HG02798 (cell line): ENCODE data around the gene HIC1.

Experiments used
- ATAC-seq: cut with Tn5 transposase; IDR thresholded peaks from one replicate; pipeline ENCODE4 v1.9.1; 2021; ENCODE audit warnings: mild to moderate bottlenecking; ENCODE audit not compliant: unreplicated experiment, poor library complexity

The HIC1 gene

GRCh38 chr17:2093349-2093748 is 38.4 kb downstream of the HIC1 start:
- ATAC-seq, result no peak

DNA sequence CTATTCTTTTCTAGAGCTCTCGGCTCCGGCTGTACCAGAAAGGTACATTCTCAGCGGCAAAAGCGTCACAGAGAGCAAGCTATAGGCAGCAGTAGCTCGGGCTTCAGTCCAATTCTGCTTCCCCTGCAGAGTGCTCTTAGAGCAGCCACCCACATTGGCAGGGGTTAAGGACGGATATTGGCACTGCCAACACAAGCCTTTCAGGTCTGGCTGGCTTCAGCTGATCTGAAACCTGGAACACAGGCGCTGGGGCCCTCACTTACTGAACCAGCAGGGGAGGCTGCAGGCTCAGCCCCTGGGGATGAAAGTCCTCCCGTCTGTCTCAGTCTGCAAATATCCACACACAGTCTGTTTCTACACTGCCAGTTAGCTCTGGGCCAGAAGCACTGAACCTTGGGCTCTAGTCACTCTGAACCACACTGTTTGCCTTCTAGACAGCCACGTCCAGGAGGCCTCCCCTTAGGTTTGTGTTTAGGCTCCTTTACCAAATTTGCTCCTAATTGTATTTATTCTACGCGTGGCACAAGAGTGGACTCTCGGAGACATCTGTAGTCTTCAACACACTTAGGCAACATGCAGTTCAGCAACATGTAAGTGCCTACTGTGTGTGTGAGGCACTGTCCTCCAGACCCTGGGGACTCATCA is 40.1 kb downstream of the HIC1 start:
- ATAC-seq, result no peak

GRCh38 chr17:2095536-2095910 is 40.6 kb downstream of the HIC1 start:
- ATAC-seq, result no peak

DNA sequence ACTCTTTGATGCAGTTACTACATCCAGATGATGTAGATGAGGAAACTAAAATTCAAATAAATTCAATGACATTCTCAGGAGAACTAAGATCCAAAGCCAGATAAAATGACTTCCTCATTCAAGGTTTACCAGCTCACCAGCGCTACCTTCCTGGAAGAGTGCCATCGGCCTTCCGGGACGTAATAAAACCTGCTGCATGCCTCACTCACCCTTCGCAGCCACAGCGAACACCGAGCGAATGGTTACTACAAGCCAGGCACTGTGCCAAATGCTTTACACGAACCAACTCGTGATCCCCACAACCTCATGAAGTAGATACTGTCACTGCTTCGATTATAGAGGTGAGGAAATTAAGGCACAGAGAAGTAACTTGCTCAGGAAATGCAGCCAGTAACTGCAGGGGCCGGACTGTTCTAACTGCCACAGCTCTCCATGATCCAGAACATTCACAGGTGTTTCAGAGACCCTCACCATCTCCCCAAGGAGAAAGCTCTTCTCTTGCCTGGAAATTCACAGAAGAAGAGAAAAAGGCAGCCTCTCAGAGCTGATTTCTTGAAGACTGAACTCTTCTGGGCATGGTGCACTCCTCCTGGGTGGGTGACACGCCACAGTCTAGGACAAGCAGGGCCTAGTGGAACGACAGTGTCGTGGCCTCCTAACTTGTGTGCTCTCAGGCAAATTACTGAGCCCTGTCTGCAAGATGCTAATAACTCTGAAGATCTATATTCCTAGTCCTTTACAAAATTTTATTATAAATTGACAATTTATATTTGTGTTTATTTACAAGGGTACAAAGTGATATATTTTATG is 46.8 kb downstream of the HIC1 start:
- ATAC-seq, result no peak

DNA sequence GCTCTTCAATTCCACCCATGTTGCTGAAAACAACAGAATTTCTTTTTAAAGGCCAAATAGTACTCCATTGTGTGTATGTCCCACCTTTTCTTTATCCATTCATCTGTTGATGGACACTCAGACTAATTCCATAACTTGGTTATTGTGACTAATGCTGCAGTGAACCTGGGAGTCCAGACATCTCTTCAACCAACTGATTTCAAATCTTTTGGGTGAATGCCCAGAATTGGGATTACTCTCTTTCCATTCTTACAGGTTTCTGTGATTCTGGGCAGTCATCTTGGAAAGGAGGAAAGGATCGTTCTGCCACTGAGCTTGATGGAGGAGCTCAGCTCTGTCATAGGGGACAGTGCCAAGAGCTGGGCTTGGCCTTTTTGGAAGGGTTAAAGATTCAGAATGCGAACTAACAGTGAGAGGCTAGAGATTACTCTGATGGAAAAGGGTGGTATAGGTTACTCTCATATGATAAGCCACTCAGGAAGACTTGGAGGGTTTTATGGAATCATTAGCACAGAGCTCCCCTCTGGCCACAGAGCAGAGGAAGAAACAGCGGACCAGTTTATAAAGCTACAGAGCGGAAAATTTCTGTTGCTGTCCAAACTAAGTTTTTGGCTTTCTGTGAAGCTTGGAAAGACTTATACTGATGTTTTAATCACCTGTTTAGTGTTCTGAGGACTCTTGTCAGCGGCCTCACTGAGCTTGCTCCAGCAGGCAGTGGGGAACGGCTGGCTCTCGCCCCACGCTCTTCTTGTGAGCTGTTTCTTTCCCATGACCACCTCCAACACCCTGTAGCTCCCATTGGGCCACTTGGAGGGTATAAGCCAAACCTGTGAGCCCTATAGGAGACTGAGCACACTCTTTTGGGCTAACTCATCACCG is 48.3 kb downstream of the HIC1 start:
- ATAC-seq, result no peak

GRCh38 chr17:2105663-2106062 is 50.8 kb downstream of the HIC1 start:
- ATAC-seq, result no peak

GRCh38 chr17:2106308-2106955 is 51.5 kb downstream of the HIC1 start:
- ATAC-seq, result no peak

DNA sequence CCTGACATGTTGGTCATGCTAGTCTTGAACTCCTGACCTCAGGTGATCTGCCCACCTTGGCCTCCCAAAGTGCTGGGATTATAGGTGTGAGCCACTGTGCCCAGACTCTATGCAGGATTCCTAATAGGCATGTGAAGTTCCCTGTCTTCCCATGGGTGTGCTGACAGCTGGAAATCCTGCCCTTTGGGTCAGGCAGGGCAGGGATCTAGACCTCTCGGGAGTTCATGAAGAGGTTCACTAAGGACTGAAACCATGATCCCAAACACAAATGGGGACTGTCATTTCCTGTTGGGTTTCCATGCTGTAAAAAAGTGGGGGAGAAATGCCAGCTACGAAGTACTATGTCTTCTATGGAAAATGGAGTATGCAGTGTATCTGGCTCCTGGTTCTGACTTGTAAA is 52.1 kb downstream of the HIC1 start:
- ATAC-seq, result no peak

DNA sequence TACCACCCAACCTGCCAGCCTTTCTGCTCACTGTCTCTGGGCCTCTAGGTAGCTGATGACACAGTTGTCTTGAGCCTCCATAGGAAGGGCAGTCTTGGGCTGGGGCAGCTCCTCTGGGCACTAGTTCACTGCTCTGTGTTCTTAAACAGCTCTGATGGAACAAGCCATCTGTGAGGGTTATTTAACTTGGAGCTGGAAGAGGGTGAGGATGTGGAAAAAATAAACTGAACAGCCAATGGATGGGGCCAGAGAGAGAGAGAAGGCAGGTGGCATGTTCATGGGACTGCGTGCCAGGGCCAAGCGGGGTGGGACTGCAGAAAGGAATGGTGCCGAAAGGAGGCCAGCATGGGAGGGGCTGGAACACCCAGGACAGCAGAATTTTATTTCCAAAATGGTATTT is 52.6 kb downstream of the HIC1 start:
- ATAC-seq, result no peak

GRCh38 chr17:2108170-2108569 is 53.3 kb downstream of the HIC1 start:
- no peak for ATAC-seq

- no peak for ATAC-seq
These were observed 55.5 kb downstream of the HIC1 start for GRCh38 chr17:2110436-2110835.

DNA sequence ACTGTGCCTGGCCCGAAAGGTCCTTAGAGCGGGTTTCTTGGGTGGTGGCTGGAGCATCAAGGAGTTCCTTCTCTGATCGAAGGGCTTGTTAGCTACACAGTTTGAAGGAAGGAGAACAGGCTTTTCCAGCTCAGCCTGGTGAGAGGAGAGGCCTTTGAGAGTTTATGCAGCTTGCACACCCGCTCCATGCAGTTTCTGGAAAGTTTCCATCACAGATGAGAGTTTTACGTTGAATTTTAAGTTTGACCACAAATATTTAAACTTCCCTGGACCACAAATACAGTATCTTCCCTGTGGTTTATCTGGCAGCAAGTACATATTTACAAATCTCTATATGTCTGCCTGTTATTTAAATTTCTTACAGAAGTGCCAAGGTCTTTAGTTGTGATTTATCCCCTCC is 56.8 kb downstream of the HIC1 start:
- ATAC-seq, result no peak
